GM19452 (cell line): ENCODE measurements around the gene UBL5.

Experiments used
- ATAC-seq: cut with Tn5 transposase; IDR thresholded peaks from one replicate; pipeline ENCODE4 v1.9.1; 2021; ENCODE audit not compliant: unreplicated experiment

Gene UBL5

DNA sequence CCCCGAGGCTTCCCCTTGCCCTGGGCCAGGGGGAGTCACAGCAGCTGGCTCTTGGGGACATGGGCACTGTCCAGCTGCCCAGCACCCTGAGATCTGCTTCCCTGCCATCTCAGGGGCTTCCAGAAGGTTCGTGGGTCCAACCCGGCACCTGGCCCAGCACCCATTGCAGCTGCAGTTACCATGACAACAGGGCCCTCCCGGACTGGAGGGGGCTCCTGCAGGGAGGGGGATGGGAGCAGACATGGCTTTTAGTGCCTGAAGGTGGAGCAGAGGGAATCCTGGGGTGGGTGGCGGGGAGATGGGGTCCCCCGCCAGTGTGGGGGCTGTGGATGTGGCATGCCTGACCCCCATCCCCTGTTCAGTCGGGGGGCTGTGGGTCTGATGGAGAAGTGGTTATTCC lies 22.1 kb downstream of the UBL5 start:
- ATAC-seq, result no peak

DNA sequence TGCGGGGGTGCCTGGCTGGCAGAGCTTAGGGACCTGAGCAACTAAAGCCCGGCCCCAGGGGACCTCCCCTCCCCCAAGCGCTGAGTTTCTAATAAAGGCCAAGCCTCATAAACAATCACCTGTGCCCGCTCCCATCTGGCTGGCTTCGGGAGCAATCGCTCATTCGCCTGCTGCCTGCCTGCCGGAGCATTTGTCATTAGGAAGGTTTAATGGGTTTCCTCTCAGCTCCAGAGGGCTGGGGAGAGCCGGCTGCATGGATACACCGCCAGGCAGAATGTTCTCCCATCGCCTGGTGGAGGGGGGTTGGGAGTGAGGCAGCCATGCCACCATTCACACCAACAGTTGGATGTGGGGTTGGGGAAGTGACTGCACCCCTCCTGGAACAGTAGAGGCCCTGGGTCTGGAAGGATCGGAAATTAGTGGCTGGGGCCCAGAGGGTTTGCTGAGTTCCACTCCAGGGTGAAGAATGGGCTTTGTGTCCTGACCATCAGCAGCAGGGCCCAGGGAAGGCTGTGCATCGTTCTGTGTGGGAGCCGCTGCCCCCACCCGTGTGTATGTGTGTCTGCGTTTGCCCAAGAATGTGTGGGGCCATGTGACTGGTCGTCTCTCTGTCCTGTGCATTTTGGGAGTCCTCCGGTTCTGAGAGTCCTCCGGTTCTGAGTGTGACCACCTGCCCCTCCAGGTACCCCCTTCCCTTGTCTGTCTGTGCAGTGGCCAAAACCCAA lies 22.7 kb downstream of the UBL5 start:
- ATAC-seq, result no peak

DNA sequence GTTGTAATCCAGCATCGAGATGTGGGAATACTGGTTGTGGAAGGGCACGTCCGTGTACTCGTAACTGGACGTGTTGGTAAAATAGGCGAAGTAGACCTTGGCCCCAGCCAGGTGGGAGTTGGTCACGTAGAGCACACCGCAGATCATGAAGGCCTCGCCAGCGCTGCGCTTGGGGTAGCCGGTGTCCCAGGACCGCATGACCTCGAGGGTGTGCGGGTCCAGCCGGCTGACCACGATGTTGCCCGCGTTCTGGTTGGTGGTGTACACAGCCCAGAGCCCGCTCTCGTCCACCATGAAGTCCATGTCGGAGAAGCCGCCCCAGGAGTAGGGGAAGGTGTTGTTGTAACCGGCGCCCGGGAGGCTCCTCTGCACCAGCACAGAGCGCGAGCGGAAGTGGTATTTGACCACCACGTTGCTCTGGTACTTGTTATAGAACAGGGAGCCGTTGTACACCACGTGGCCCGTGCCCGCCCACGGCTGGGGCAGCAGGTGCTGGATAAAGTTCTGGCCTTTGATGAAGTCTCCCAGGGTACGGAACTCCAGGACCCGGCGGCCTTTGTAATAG lies 26.6 kb downstream of the UBL5 start:
- ATAC-seq, result no peak

DNA sequence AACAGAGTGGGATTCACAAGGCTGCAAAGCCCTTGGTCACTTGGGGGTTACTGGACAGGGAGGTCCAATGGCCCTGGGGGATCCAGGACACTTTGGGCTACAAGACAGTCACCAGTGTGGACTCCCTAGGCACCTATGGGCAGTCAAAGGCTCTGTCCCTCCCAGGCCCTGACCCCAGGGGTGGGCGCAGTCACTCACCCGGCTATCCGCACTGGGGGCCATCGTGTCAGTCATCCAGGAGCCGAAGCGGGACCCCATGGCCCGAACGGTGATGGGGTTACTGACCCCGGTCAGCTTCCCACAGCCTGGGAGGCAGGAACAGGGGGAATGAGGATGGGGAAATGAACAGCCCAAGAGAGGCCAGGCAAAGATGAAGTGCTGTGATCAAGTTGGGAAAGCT lies 28.9 kb downstream of the UBL5 start:
- ATAC-seq, result no peak

DNA sequence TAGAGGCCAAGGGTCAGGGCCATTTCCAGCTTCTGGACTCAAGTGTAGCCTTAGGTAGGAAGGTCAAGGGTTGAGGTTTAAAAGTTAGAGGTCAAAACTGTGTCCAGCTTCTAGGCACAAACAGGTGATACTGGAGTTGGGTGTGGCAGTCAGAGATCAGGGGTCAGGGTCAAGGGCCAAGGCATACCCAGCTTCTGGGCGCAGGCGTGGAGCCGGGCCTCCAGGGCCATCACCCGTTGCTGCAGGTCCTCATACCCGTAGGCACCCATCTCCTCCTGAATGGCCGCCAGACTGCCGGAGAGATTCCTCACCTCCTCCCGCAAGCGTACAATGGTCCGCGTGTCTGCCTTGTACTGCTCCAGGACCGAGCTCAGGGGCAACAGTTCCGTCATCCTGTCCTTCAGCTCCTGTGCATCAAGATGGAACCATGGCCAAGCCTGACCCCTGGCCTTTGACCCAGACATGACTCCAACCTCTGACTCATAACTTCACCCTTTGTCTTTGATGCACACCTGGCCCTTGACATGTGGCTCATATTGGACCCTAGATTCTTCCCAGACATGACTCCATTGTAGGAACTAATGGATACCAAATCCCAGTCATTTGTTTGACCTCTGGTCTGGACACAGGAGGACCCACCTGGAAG lies 29.5 kb downstream of the UBL5 start:
- ATAC-seq, result no peak

DNA sequence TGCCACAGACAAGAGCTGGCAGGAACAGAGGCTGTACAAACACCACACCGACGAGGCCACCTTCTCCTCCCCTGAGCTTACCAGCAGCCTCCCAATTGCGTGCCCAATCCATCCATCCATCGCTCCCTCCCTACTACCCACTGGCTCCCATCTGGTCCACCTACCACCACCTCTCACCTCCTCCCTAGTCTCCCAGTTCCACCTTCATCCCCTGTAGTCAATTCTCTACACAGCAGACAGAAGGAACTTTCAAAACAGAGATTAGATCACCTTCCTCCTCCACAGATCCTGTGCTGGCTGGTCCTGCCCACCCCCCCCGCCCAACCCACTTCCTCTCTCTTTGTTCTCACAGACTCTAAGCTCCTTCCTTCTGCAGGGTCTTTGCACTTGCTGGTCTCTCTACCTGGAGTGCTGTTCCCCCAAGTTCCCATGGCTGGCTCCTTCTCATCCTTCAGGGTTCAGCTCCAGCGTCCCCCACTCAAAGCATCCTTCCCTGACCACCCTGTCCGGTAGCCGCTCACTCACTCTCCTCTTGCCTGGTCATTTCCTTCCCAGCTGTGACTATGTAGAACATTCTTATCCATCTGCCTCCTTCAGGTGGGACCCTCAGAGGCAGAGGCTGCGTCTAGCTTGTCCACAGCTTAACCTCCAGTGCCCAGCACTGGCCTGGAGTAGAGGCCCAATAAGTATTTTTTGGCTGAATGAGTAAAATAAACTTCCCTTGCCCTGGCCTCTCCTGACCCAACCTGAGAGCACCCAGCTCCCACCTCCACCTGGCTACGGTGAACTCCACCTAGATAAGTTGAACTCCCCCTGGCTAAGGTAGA lies 30.4 kb downstream of the UBL5 start:
- ATAC-seq, result no peak

DNA sequence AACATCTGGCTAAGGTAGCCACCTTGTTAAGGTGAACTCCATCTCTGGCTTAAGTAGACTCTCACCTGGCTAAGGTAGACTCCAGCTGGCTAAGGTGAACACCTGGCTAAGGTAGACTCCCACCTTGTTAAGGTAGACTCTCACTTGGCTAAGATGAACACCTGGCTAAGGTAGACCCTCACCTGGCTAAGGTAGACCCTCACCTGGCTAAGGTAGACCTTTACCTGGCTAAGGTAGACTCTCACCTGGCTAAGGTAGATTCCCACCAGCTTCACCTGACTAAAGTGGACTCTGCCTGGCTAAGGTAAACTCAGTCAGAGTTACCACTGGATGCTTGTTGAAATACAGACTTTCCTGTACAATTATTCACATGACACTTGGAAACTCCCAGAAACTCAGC lies 31.0 kb downstream of the UBL5 start:
- no peak for ATAC-seq

DNA sequence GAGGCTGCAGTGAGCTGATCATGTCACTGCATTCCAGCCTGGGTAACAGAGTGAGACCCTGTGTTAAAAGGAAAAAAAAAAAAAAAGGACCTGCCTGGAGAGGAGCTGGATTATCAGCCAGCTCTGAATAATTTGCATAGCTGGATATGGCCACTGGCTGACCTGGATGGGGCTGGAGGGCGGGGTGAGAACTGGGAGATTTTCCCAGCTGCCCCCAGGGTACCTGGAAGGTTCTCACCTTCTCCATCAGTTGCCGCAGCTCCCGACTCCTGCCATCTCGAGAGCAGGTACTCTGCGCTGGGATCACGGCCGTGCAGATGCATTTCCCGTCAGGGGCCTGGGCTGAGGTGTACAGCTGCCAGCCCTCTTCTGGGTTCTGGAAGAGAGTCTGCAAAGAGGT lies 32.7 kb downstream of the UBL5 start:
- ATAC-seq, result no peak

DNA sequence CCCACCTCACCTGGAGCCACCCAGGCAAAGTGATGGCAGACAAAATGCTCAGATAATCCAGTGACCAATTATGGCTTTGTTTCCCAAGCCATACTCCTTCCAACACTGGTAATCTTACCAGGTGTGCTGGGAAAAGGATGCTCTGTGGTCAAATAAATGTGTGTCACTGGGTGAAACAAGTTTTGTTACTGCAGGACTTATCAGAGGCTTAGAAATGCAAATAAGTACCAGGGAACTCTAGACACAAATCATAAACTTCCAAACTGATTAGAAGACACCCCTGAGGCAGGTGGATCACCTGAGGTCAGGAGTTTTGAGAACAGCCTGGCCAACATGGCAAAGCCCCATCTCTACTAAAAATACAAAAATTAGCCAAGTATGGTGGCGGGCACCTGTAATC lies 33.8 kb downstream of the UBL5 start:
- ATAC-seq, result no peak

DNA sequence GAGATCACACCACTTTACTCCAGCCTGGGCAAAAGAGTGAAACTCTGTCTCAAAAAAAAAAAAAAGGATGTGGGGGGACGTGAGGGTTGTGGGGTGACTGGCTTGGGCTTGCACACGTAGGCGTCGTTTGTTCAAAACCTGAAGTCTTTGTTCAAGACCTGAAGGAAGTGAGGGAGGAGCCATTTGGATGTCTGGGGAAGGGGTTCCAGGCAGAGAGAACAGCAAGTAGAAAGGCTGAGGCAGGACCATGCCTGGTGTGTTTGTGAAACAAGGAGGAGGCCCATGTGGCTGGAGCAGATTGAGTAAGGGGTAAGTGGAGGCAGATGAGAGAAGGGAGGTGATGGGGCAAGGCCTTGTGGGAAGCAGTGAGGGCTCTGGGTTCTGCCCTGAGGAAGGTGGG lies 35.2 kb downstream of the UBL5 start:
- no peak for ATAC-seq

DNA sequence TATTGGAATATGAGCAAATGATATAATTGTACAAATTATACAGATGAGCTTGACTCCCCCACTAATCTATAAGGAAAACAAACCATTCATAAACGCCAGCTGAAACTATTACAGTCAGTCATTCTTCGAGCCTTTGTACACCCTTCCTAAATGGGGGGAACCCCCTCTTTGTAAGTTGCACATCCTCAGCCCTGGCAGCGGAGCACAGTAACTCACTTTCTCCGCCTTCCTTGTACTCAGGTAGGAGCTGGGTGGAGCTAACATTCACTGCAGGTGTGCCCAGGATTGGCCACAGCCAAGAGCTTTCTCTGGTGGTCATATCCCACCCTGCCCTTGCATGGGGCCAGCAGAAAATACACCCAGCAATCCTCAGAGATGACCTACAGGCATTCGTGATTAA lies 36.0 kb downstream of the UBL5 start:
- ATAC-seq, result no peak

DNA sequence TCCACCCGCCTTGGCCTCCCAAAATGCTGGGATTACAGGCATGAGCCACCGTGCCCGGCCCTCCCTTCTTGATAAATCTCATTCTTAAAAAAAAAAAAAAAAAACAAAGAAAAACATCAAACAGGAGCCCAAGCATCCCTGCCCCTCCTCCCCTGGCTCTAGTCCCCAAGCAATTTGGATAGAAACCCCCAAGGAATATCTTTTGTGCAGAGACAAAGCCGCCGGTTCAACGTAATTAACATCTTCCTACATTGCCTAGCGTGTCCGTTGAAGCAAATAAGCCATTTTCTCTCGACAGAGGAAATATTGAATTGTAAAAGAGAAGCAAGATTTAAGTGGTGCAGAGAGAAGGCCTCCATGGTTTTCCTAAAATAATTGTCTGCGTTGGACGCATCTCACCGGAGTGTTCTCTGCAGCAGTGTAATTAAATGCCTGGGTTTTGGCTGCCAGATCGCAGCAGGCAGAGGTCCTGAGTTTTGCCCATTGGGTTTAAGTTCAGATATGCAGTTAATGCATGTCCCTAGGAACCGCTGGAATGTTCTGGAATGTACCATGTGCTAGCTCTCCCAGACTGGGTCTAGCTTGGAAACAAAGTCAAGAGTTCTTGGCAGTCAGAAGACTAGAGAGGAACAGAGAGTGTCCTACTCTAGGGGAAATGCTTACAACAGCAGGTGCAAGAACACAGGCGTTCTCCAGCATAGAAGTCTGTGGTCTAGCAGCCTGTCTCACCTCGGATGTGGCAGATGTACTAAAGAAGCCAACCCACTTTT lies 38.2 kb downstream of the UBL5 start:
- ATAC-seq, result no peak

DNA sequence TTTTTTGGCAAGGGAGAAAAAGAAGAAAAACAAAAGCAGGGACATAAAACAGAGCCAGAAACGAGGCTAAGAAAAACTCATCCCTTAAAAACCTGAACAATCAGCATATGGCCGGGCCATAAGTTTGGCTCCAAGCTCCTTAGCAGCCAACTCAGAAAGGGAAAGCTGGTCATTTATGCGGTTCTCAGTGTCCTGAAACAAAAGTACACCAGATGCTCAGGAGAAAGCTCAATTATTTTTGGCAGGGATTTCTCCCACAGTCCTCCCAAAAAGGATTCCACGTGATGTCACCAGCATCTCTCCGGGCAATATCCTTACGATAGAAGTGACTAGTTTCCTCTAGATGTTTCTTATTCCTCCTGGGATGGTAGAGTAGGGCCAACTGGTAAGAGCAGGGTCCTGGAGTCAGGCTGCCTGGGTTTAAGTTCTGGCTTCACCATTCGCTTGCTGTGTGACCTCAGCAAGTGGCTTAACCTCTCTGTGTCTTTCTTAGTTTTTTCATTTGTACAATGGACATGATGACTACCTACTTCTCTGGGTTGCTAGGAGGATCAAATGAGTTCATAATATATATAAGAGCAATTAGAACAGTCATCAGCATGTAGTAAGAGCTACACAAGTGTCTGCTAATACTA lies 41.4 kb downstream of the UBL5 start:
- no peak for ATAC-seq

DNA sequence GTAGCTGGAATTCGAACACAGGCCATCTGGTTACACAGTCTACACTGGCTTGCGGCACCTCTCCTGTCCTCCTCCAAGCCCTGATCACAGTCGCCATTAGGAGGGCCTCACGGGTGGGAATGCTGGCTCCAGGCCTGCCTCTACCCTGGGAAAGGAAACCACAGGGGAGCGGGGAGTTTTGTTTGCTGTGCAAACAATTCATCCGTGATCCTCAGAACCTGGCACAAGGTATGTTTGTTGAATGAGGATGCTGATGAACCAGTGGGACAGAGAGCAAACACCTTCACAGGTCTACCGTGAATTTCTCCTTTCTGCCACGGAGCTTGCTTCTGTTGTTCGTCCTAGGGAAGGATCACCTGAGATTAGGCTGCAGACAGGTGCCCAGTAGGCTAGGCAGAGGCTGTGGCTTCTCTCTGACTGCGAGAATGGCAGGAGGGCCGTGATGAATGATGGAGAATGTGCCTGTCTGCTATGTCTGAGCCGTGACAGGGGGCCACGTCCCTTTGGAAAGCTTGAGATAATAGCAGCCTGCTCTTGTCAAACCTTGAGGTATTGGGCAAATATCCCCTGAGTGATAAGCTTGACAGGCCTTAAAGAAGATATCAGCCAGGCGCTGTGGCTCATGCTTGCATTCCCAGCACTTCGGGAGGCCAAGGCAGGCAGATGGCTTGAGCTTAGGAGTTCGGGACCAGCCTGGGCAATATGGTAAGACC lies 44.1 kb downstream of the UBL5 start:
- no peak for ATAC-seq

DNA sequence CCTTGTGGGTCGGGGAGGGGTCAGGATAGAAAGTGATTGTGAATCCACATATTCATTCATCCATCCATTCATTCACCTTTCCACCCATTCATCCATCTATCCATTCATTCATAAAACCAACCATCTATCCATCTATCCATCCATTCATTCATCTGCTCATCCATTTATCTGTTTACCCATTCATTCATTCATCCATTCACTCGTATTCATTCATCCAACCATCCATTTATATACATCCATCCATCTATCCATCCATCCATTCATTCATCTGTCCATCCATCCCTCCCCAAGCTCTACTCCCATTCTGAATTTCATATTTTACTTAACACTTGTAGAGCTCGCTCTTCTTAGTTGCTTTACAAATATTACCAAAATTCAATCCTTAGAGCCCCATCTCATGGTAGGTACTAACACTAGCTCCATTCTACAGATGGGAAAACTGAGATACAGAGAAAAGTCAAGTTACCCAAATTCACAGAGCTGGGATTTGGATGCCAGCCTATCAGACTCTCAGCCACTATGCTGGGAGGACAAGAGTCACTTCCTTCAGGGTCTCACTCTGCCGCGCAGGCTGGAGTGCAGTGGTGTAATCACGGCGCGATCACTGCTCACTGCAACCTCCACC lies 45.0 kb downstream of the UBL5 start:
- no peak for ATAC-seq

DNA sequence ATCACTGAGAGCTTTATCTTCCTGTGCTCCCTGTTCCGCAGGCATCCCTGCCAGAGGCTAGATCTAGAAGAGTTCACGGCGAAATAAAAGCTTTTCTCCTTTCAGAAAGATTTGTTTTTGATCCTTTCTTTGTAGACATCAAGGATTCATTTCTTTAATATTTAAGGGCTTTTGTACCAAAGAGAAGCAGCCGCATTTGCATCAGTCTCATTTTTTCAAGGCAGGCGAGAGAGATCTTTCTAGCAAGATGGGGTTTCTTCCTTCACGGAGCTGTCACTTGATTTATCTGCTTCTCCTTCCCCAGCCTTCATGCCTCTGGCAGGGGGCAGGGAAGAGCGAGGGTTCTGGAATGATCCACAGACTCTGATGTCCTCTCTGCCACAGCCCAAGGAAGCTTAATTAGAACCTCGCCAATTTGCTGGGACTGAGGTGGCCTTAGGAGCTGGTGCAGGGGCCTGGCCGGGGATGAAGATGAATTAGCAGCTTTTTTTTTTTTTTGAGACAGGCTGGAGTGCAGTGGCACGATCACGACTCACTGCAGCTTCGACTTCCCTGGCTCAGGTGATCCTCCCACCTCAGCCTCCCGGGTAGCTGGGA lies 47.4 kb downstream of the UBL5 start:
- ATAC-seq, result no peak

DNA sequence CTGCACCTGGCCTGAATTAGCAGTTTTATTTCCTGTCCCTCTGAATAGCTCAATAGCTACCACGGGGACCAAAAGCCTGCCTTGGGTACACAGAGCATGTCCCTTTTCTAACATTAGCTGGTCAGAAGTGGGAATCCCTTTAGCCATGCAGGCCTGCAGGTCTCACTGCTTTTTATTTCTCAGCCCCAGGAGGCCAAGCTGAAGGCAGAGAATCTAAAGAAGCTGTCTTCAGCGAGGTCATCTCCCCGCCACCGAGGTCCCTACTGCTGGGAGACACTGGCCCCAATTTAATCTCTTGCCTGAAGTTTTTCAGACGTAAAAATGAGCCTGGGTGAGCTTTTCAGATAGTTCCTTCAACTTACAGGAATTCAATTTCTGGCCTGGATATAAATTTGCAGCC lies 48.1 kb downstream of the UBL5 start:
- ATAC-seq, result no peak

DNA sequence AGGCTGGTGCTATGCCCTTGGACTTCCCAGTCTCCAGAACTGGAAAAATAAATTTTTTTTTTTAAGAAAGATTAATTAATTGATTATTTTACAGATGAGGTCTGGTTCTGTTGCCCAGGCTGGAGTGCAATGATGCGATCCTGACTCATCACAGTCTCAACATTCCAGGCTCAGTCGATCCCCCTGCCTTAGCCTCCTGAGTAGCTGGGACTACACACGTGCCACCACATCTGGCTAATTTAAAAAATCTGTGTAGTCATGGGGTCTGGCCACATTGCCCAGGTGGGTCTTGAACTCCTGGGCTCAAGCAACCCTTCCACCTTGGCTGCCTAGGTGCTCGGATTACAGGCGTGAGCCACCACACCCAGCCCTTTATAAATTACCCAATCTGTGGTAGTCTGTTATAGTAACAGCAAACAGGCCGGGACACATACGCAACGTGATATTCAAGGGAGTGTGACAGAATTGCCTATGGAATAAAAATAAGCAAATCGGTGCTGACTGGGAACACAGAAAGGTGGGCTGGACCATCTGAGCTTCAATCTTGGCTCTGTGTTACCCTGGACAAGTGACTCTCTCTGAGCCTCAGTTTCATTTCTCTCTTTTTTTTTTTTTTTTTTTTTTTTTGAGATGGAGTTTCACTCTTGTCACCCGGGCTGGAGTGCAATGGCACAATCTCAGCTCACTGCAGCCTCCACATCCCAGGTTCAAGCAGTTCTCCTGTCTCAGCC lies 50.2 kb downstream of the UBL5 start:
- ATAC-seq, result no peak
